Measurements from ENCODE around the gene BMPR1B. TPM values are rescaled to one million over a fixed set of nuclear protein-coding genes. Genes with fewer than 3 reads are reported as not detected.

BMPR1B gene
- total and polyA plus RNA-seq, 7 donors: 0.07 to 2.2 (median 1.8) TPM; not detected in 2

DNA sequence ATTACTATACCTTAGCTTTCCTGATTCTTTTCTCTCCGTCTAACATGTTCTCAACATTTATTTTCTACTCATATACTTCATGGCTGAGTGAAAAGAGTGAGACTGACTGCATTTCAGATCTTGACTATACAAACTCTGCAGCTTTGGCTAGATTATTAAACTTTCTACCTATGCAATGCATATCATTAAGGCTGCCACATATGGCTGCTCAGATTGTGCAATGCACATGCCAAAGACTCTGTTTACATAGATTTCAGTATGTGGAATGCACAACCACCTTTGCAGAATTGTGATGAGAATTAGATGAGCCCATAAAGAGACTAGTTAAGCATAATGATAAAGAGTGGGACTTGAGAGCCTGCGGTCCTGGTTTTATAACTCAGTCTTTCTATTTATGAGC is 196.5 kb downstream of the BMPR1B start:
- 80 to 89% methylated on average over 2 of the region's 2 CpGs for WGBS, 2 donors

DNA sequence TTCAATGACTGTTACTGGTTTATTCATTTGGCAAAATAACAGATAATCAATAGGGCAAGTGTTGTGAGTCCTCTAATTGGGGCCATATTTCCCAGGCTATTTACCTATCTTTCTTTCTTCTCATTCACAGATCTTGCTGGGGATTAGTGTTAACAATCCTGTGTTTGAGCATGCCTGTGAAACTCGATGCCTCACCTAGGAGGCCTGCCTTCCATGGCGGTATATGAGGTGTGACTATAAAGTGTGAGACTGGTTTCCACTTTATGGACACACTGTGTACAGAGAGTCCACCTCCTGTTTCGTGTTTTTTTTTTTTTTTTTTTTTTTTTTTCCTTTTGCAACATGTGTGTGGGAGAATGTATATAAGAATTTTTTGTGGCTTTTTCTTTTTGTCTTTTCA is 199.3 kb downstream of the BMPR1B start:
- intact Hi-C loops (cut with DNase I): no loop called here
- 49 to 70% methylated on average over 3 of the region's 3 CpGs for WGBS, 2 donors
- TF ChIP-seq EP300 (IDR thresholded peaks at IDR 0.05): no peak
- TF ChIP-seq POLR2AphosphoS5 (IDR thresholded peaks at IDR 0.05): no peak
- TF ChIP-seq POLR2A (IDR thresholded peaks at IDR 0.05): no peak
- TF ChIP-seq, protein P1, sequence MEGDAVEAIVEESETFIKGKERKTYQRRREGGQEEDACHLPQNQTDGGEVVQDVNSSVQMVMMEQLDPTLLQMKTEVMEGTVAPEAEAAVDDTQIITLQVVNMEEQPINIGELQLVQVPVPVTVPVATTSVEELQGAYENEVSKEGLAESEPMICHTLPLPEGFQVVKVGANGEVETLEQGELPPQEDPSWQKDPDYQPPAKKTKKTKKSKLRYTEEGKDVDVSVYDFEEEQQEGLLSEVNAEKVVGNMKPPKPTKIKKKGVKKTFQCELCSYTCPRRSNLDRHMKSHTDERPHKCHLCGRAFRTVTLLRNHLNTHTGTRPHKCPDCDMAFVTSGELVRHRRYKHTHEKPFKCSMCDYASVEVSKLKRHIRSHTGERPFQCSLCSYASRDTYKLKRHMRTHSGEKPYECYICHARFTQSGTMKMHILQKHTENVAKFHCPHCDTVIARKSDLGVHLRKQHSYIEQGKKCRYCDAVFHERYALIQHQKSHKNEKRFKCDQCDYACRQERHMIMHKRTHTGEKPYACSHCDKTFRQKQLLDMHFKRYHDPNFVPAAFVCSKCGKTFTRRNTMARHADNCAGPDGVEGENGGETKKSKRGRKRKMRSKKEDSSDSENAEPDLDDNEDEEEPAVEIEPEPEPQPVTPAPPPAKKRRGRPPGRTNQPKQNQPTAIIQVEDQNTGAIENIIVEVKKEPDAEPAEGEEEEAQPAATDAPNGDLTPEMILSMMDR (IDR thresholded peaks at IDR 0.05): no peak

More for the DNA sequence above, 196.5 kb downstream of the BMPR1B start:
- no peaks in the 10 kb centered on the region for H3K4me1 ChIP-seq
- no peaks in the 10 kb centered on the region for H3K27me3 ChIP-seq
- no peaks in the 10 kb centered on the region for H3K9me3 ChIP-seq
- H3K4me3 ChIP-seq: no peak overlapping the region
- H3K27ac ChIP-seq: no peak overlapping the region
- no peaks in the 10 kb centered on the region for H3K36me3 ChIP-seq
- intact Hi-C loops (cut with DNase I): no loop called here
- DNase-seq: no peak
- TF ChIP-seq EP300 (IDR thresholded peaks at IDR 0.05) (no peak), POLR2A (IDR thresholded peaks at IDR 0.05) (no peak), POLR2AphosphoS5 (IDR thresholded peaks at IDR 0.05) (no peak)
- TF ChIP-seq, protein P1 (IDR thresholded peaks at IDR 0.05): no peak

DNA sequence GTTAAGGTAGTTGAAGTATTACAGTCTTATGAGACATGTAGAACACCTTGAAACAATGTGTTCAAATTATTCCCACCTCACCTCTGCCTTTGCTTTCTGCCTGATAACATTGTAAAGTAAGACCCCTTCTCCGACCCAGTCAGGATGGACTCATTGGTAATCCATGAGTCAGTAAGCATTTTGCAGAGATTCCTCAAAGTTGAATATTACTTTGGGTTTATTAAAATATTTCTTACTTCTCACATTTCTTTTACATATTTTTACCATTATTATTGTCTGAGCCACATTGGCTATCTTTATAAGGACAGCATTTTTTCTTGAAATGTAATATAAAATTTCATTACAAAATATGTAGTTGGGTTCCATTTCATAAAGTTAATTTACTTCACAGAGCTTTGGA is 201.6 kb downstream of the BMPR1B start:
- WGBS, 2 donors: 95 to 96% methylated on average over 1 of the region's 1 CpG
- Histone ChIP-seq H3K36me3 (no peaks in the 10 kb centered on the region), H3K27ac (no peak overlapping the region), H3K4me1 (no peaks in the 10 kb centered on the region), H3K27me3 (no peaks in the 10 kb centered on the region), H3K9me3 (peaks cover 0 to 8% (median 2%) of the 10 kb centered on the region in 4 donors), H3K4me3 (no peak overlapping the region)
- intact Hi-C loops (cut with DNase I): no loop called here
- TF ChIP-seq POLR2AphosphoS5 (IDR thresholded peaks at IDR 0.05) (no peak), POLR2A (IDR thresholded peaks at IDR 0.05) (no peak), EP300 (IDR thresholded peaks at IDR 0.05) (no peak)
- TF ChIP-seq, protein P1 (IDR thresholded peaks at IDR 0.05): no peak
- no peak for DNase-seq

More for the DNA sequence above, 199.3 kb downstream of the BMPR1B start:
- Histone ChIP-seq H3K36me3 (no peaks in the 10 kb centered on the region), H3K4me1 (no peaks in the 10 kb centered on the region), H3K27me3 (no peaks in the 10 kb centered on the region), H3K4me3 (no peak overlapping the region), H3K9me3 (no peaks in the 10 kb centered on the region), H3K27ac (no peak overlapping the region)
- DNase-seq: no peak

DNA sequence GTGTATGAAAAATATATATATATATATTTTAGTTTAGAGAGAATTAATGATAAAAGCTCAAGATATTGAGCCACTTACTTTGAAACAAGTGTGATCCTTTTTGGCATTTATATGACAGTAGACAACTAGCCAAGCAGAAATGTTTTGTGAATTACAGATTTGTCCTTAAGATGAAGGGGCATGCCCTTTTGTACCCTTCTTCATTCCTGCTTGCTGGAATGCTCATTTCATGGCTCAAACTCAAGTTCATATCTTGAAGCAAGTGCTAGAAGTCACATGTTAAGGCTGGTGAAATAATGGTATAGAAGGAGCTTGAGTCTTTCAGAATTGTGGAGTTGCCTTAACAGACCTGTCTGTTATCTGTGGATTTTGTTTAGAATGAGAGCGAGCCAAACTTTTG is 203.0 kb downstream of the BMPR1B start:
- no peak for DNase-seq
- intact Hi-C loops (cut with DNase I): no loop called here
- peaks cover 0 to 8% (median 2%) of the 10 kb centered on the region in 4 donors for H3K9me3 ChIP-seq
- TF ChIP-seq, protein P1 (IDR thresholded peaks at IDR 0.05): no peak
- TF ChIP-seq POLR2A (IDR thresholded peaks at IDR 0.05) (no peak), POLR2AphosphoS5 (IDR thresholded peaks at IDR 0.05) (no peak), EP300 (IDR thresholded peaks at IDR 0.05) (no peak)
- no peaks in the 10 kb centered on the region for H3K4me1 ChIP-seq
- no peak overlapping the region for H3K4me3 ChIP-seq
- H3K27me3 ChIP-seq: no peaks in the 10 kb centered on the region
- WGBS, 2 donors: 80 to 88% methylated on average over 1 of the region's 1 CpG
- H3K27ac ChIP-seq: no peak overlapping the region
- no peaks in the 10 kb centered on the region for H3K36me3 ChIP-seq

DNA sequence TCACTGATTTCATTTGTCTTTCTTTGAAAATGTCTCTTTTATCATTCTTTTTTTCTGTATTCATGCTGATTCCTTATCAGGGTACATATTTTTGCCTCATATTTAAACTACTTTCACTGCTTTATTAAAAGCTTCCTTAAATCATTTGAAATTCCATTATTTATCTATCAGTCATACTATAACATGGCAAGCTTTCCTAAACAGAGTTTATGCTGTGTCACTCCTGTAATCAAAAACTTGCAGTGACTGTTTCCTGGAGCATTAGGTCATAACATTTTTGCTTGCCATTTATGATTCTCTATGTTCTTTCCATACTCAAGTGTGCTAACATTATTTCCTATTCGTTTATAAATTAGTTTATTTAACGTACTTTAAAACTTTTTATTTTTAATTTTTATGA is 203.7 kb downstream of the BMPR1B start:
- no peak overlapping the region for H3K27ac ChIP-seq

More for the DNA sequence above, 203.7 kb downstream of the BMPR1B start:
- H3K9me3 ChIP-seq: peaks cover 0 to 8% (median 2%) of the 10 kb centered on the region in 4 donors
- TF ChIP-seq, protein P1 (IDR thresholded peaks at IDR 0.05): no peak
- TF ChIP-seq POLR2A (IDR thresholded peaks at IDR 0.05) (no peak), EP300 (IDR thresholded peaks at IDR 0.05) (no peak), POLR2AphosphoS5 (IDR thresholded peaks at IDR 0.05) (no peak)
- 84 to 90% methylated on average over 2 of the region's 2 CpGs for WGBS, 2 donors
- DNase-seq: no peak
- H3K36me3 ChIP-seq: no peaks in the 10 kb centered on the region
- no peaks in the 10 kb centered on the region for H3K27me3 ChIP-seq
- no peaks in the 10 kb centered on the region for H3K4me1 ChIP-seq
- intact Hi-C loops (cut with DNase I): no loop called here
- H3K4me3 ChIP-seq: no peak overlapping the region
